ENCODE results near the gene LRRC25.

DNA sequence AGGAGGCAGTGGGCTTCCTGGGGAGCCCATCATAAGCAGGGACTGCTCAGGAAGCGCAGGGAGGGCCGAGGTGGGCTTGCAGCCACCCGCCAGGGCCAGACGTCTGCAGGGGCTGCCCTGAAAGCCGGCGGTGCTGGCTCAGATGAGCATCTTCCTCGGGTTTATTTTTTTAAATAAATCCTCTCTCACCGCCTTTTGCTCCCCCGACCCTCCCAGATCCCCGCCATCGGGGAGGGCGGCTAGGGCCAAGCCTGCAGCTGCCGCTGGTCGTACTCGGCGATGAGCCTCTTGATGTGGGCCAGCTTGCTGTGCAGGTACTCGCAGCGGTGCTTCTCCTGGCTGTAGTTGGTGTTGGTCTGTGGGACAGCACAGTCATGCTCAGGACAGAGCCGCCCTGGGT is 47.1 kb upstream of the LRRC25 start:
- no peak for TF ChIP-seq POLR2AphosphoS5 (IDR thresholded peaks at IDR 0.05)
- TF ChIP-seq, protein P1, sequence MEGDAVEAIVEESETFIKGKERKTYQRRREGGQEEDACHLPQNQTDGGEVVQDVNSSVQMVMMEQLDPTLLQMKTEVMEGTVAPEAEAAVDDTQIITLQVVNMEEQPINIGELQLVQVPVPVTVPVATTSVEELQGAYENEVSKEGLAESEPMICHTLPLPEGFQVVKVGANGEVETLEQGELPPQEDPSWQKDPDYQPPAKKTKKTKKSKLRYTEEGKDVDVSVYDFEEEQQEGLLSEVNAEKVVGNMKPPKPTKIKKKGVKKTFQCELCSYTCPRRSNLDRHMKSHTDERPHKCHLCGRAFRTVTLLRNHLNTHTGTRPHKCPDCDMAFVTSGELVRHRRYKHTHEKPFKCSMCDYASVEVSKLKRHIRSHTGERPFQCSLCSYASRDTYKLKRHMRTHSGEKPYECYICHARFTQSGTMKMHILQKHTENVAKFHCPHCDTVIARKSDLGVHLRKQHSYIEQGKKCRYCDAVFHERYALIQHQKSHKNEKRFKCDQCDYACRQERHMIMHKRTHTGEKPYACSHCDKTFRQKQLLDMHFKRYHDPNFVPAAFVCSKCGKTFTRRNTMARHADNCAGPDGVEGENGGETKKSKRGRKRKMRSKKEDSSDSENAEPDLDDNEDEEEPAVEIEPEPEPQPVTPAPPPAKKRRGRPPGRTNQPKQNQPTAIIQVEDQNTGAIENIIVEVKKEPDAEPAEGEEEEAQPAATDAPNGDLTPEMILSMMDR (IDR thresholded peaks at IDR 0.05), result no peak
- no peak for TF ChIP-seq POLR2A (IDR thresholded peaks at IDR 0.05)

All from upper lobe of left lung (tissue), 4 donors.